ENCODE data around the gene ST6GAL1.

GRCh38 chr3:186896006-186896405 lies 34.3 kb upstream of the ST6GAL1 start:
- TF ChIP-seq, protein P1, sequence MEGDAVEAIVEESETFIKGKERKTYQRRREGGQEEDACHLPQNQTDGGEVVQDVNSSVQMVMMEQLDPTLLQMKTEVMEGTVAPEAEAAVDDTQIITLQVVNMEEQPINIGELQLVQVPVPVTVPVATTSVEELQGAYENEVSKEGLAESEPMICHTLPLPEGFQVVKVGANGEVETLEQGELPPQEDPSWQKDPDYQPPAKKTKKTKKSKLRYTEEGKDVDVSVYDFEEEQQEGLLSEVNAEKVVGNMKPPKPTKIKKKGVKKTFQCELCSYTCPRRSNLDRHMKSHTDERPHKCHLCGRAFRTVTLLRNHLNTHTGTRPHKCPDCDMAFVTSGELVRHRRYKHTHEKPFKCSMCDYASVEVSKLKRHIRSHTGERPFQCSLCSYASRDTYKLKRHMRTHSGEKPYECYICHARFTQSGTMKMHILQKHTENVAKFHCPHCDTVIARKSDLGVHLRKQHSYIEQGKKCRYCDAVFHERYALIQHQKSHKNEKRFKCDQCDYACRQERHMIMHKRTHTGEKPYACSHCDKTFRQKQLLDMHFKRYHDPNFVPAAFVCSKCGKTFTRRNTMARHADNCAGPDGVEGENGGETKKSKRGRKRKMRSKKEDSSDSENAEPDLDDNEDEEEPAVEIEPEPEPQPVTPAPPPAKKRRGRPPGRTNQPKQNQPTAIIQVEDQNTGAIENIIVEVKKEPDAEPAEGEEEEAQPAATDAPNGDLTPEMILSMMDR (IDR thresholded peaks at IDR 0.05), result no peak
- TF ChIP-seq REST (IDR thresholded peaks at IDR 0.05; ENCODE audit: insufficient read depth in 1 of 2, low read depth in 2 of 2, low read length in 1 of 2), result no peak
- TF ChIP-seq POLR2AphosphoS5 (IDR thresholded peaks at IDR 0.05; ENCODE audit: low read depth, low read length), result no peak
- no peak for TF ChIP-seq TCF7L2 (IDR thresholded peaks at IDR 0.05; ENCODE audit: low read depth, low read length)
- TF ChIP-seq SIN3A (IDR thresholded peaks at IDR 0.05; ENCODE audit: borderline replicate concordance, insufficient read depth, low read depth, low read length), result no peak
